Measurements from ENCODE around the gene PPP1R14D.
"Not testable (repeated sequence)": the region's sequence is repeated elsewhere in the genome, so short reads cannot be mapped to it uniquely, and the experiment has no call there.

The PPP1R14D gene, protein sequence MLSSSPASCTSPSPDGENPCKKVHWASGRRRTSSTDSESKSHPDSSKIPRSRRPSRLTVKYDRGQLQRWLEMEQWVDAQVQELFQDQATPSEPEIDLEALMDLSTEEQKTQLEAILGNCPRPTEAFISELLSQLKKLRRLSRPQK

DNA sequence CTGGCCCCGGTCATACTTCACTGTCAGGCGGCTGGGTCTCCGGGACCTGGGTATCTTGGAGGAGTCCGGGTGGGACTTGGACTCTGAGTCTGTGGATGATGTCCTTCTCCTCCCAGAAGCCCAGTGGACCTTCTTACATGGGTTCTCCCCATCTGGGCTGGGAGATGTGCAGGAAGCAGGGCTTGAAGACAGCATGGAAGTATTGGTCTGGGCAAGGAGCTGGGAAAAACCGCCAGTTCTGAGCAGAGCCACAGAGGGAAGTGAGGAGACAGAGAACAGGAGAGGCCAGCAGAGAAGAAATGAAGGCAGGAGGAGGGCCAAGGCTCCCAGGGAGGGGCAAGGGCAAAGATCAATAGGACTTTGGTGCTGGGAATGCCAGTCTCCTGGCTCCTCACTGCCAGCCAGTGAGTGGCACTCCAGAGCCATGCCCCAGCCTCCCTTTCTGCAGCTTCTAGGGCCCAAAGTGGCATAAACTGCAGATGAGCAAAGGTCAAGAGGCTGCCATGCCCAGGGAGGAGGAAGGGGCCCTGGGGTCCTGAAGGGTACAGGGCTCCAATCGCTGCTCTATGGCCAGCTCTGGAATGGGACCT, at the start of gene PPP1R14D:
Gene PPP1R14D, minus strand, starts transcription at position 262 of the 590 bp plus-strand sequence. Its CDS starts 67 bp downstream, at position 195.
- H3K4me3 ChIP-seq (ENCODE audit: low read depth, low read length), result no peak within 1 kb of the TSS

DNA sequence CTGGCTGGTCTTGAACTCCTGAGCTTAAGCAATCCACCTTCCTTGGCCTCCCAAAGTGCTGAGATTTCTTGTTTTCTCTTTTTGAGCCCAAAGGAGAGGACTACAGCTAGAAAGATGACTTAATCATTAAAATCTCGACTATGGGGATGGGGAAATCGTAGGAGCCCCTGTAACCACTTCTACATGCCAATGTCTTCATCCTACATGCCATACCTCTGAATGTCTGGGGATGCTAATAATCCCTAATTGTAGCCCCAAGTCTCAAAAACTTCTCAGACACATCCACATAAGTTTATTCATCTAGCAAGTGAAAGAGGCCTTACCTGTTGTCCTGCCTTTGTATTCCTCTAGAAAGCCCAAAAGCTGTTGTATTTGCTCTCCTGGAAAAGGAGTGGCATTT, 49.2 kb upstream of the PPP1R14D start:
- DNase-seq (ENCODE audit: low read depth), result no peak

More for the DNA sequence above, at the start of gene PPP1R14D:
- no peak for DNase-seq (ENCODE audit: low read depth)

DNA sequence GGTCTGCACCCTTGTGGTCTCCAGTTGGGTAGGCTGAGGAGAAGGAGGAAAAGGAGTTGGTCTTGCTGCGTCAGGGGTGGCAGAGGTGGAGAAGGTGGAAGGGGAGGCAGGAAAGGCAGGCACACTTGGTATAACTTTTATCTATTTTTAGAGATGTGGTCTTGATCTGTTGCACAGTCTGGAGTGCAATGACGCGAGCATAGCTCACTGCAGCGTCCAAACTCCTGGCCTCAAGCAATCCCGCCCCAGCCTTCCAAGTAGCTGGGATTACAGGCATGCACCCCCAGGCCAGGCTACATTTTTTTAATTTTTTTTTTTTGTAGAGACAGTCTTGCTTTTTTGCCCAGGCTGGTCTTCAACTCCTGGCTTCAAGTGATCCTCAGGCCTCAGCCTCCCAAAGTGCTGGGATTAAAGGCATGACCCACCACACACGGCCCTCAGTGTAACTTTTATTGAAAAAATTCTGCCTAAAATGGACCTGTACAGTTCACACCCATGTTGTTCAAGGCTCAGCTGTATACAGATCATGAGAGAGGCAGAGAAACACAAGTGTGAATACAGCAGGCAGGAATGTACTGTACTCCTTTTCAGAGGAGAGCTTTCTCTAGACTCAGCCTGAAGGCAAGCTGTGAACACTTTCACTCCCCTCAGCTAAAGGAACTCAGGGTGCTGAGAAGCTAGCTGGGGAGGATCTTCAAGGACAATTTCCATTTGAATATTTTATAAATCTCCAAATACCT, 47.7 kb upstream of the PPP1R14D start:
- no peak overlapping the region for H3K4me3 ChIP-seq (ENCODE audit: low read depth, low read length)
- DNase-seq (ENCODE audit: low read depth), result no peak

More for the DNA sequence above, 49.2 kb upstream of the PPP1R14D start:
- H3K4me3 ChIP-seq (ENCODE audit: low read depth, low read length), result no peak overlapping the region

DNA sequence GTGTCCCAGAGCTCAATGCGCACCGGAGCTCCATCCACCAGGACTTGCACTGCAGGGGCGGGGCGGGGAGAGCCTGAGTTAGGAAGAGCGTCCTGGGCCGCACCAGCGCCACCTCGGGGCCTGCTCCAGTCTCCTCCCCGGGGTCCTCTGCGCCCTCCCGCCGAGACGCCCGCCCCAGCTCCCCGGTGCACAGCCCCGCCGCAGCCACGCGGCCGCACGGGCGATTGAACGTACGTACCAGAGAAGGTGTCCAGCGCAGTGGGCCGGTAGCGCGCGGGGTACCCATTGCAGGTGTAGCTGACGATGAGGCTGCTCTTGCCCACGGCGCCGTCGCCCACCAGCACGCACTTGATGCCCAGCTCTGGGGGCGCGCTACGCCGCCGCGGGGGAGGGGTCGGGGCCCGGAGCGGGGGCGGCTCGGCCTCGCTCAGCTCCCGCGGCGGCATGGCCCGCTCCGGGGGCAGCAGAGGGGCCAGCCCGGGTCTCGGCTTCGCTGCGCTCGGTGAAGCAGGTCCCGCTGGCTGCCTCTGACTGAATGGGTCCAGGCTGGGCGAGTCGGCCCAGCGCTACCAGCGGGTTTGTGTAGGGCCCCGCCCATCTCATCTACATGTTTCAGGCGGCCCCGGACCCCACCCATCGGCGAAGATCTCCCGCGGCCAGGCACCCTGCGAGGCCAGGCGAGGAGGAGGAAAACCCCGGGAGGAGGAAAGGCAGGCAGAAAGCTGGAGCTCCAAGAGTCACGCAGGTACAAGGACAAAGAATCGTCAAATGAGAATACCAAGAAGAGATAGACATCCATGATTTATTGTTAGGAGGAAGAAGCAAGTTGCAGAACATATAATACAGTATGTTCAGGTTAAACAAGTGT, 45.4 kb upstream of the PPP1R14D start, which contains the start of gene RHOV:
Gene RHOV, minus strand, starts transcription at position 541 of the 868 bp plus-strand sequence. Its CDS starts 95 bp downstream, at position 446.
- H3K4me3 ChIP-seq (ENCODE audit: low read depth, low read length), result peak within 1 kb of the TSS; percentile 51
- DNase-seq (ENCODE audit: low read depth), result no peak

DNA sequence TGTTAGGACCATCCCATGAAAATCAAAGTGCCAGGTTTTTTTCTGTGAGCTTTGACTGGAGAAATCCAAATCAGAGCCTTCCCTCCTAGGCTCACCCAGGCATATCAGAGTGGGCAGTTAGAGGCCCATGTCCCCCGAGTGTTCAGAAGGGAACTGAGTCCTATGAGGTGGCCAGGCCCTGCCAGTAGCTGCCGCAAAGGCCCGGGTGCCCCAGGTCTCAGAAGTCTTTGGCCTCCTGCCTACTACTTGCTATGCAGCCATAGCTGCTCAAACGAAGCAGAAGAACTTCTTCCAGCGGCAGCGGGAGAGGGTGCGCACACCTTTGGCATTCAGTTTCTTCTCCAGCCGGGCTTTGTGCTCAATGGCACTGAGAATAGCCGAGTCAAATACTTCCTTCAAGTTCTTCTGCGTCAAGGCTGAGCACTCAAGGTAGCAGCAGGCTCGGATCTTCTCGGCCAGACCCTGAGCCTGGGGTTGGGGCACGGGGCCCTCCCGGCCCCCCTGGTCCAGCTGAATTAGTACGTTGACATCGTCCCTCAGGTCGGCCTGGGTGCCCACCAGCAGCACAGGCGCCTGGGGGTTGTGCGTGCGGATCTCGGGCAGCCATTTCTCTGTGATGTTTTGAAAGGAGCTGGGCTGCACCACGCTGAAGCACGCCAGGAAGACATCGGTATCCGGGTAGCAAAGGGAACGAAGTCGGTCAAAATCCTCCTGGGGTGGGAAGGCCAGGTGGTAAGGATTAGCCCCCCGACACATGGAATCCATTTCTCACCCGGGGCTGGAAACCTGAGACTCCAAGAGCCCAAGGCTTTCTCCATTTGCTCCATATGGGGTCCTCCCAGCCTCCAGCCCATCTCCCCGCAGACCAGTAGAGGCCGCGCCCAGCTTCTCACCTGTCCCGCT, 44.5 kb upstream of the PPP1R14D start:
- no peak for DNase-seq (ENCODE audit: low read depth)
- H3K4me3 ChIP-seq (ENCODE audit: low read depth, low read length), result peak overlapping the region; percentile 51

DNA sequence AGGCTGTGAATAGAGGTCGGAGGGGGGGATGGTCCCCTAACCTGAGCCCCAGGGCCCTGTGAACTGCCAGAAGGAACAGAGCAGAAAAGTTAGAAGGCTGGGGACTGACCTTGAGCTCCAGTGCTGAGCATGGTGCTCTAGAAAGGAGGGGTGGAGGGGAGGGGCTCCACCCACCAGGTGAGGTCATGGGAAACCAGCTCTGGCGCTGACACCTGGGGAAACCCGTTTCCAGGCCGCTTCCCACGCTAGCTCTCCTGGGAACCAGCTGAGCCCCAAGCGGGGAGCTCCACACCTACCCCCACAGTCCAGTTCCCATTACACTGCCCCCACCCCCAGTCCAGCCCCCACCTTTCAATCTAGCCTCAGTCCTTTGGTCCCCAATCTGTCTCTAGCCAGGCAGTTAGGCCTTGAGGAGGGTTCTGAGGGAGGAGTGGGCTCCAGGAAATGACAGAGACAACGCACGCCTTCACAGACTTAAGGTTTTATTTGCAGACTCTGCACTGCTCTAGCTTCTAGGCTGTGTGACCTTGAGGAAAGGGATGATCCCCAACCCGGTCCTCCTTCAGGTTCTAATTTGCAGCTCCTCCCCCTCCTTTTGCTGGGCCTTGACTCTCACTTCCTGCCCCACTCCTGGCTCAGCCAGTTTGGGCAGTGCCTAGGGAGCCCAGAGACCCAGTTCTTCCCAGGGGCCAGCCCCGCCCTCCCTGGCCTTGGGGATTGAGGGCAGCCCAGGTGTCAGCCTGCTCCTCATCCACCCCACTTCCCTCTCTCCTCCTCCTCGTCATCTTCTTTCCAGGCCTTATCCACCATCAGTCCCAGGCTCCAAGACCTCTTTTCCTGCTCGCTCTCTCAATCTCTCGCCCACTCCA, 43.5 kb upstream of the PPP1R14D start:
- no peak for DNase-seq (ENCODE audit: low read depth)

DNA sequence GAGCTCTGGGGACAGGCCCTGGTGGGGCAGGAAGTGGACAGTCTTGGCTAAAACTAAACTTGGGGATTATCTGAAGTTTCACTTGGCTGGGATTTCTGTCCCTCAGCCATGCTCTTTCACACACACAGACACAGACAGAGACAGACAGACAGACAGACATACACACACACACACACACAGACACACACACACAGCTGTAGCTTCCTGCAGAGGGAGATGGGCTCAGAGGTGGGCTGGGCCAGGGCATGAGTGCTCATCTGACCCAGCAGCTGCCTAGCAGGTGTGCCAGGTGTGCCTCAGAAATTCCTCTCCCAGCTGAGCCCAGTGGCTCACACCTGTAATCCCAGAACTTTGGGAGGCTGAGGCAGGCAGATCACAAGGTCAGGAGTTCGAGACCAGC, 42.2 kb upstream of the PPP1R14D start:
- DNase-seq (ENCODE audit: low read depth), result no peak
- no peak overlapping the region for H3K4me3 ChIP-seq (ENCODE audit: low read depth, low read length)

More for the DNA sequence above, 43.5 kb upstream of the PPP1R14D start:
- no peak overlapping the region for H3K4me3 ChIP-seq (ENCODE audit: low read depth, low read length)

DNA sequence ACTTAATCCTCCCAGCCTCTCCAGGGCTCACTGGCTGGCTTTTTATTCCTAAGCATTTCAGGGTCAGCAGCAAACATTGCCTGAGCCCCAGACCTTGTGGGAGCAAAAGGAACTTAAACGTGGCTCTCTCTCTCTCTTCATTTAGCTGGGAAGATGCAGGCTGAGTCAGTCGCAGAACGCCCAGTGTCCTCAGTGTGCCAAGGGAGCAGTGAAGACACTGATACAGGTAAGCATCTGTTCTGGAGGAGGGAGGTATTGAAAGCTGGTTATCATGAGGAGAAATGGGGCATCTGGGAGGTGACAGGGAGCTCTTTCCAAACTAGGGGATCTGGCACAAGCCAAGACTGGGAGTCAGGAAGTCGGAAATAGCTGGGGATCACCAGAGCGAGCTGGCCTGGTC, 41.2 kb upstream of the PPP1R14D start:
- no peak for DNase-seq (ENCODE audit: low read depth)
- no peak overlapping the region for H3K4me3 ChIP-seq (ENCODE audit: low read depth, low read length)

DNA sequence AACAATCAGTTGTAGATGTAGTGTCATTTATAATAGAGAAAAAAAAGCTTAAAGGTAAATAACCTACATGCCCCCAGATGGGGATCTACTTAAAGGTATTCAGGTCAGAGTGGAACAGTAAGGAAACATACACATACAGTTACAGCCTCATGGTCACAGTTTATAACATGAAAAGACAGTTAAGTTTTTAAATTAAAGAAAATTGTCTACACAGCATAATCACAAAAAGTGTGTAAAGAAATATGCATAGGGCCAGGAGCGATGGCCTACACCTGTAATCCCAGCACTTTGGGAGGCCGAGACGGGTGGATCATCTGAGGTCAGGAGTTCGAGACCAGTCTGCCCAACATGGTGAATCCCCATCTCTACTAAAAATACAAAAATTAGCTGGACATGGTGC, 38.7 kb upstream of the PPP1R14D start:
- no peak overlapping the region for H3K4me3 ChIP-seq (ENCODE audit: low read depth, low read length)
- DNase-seq (ENCODE audit: low read depth), result no peak

DNA sequence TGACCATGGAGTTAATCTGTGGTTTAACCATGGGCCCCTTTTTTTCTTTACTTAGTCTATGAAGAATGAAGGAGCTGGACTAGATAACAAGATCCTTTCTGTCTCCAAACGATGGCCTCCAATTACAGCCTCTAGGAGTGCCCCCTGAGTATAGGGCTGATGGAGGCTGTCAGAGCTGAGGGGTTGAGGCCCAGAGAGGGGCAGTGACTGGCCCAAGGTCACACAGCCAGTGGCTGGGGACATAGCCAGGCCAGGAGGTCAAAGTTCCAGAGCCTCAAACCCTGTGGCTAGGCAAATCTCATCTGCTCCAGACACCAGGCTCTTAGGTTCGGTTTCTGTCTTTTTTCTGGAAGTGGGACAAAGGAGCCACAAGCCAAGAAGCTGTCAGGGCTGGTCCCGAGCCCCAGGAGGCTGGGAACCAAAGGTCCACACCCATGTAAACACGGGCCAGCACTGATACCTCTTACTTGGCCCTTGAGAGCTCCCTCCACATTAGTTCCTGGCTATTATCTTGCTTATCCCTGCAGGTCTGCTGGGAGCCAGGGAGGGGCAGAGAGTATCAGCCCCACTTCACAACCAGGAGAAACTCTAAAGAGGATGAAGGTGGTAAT, 35.3 kb upstream of the PPP1R14D start:
- DNase-seq (ENCODE audit: low read depth), result no peak
- no peak overlapping the region for H3K4me3 ChIP-seq (ENCODE audit: low read depth, low read length)

DNA sequence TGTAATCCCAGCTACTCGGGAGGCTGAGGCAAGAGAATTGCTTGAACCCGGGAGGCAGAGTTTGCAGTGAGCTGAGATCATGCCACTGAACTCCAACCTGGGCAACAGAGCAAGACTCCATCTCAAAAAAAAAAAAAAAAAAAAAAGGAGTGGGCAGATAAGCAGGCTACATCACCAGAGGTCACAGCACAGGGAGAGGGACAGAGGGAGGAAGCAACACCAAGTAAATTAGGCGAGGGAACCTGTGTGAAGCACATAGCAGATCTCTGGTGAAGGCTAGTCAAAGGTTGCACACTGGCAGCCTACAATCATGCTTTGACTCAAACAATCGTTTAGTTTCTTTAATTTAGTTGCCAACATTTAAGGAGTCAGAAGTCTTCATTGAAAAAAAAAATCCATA, 32.6 kb upstream of the PPP1R14D start:
- DNase-seq (ENCODE audit: low read depth); H3K4me3 ChIP-seq (ENCODE audit: low read depth, low read length): not testable (repeated sequence)

DNA sequence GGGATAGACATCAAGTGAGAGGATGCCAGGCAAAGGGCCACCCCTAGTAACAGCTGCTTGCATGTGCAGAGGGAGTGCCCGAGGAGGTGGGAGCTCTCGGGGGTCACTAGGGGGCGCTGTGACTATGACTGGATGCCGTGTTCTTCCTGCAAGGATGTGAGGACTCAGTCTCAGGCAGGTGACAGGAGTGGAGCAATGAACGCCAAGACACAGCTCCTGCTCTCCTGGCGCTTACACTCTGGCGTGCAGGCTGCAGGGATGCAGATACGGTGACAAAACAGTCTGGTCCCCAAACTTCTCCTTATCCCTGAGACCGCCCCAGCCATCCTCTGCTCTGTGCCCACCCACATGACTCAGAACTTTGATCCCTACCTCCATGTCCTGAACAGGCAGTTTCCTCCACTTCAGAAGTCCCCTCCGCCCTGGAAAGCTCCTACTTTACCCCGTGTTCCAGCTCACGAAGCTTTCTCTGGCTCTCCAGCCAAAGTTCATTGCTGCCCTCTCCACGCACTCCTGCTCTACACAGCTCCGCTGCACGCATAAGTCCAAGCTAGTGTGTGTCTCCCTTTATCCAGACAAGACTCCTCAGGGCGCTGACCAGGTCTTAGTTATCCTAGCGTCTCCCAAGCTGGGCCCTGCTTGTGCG, 30.8 kb upstream of the PPP1R14D start:
- DNase-seq (ENCODE audit: low read depth), result no peak
- H3K4me3 ChIP-seq (ENCODE audit: low read depth, low read length), result no peak overlapping the region

DNA sequence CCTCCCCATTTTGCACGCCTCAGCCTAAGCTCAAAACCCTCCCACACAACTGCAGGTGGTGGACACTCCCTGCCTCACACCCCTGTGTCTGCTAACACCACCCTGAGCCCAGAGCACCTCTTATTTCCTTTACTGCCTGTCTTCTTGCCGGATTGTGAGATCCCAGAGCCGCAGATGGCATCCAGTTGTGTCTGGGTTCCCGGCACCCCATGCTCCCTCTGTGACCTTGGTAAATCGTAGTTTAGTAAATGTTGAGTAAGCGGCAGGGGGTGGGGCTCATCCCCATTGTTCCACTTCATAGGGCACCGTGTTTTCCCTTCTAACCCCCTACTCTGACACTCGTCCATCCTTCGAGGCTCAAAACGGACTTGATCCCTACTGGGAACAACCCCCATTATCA, 30.2 kb upstream of the PPP1R14D start:
- no peak overlapping the region for H3K4me3 ChIP-seq (ENCODE audit: low read depth, low read length)
- no peak for DNase-seq (ENCODE audit: low read depth)

DNA sequence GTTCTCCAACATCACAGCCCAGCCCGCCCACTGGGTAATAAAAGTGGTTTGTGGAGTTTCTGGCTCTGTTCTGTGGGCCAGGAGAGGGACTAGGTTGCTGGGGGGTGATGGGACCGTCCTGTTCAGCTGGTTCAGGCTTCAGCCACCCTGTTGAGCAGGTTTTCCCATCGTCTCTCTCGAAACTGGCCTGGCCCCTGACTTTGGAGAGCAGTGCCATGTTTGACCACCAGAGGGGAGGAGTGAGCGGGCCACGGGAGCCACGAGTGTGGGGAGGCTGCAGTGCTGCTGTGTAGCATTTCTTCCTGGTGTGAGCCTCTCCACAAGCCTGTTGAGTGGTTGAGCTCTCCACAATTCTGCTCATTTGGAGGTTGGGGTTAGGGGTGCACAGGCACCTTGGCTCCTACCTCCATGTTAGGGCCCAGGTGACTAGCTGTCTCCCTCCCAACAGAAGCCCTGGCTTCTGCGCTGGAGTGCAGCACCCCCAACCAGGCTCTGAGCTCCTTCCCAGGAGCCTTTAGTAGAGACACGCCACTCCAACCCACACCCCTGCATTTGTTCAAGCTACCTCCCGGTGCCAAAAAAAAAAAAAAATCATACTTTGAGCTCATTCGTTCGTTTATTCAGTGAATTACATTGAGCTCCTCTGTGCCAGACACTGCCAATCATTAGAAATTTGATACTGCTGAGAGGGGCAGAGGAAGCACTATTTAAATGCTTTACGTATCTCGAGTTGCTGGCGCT, 29.3 kb upstream of the PPP1R14D start:
- no peak for DNase-seq (ENCODE audit: low read depth)
- H3K4me3 ChIP-seq (ENCODE audit: low read depth, low read length), result no peak overlapping the region

DNA sequence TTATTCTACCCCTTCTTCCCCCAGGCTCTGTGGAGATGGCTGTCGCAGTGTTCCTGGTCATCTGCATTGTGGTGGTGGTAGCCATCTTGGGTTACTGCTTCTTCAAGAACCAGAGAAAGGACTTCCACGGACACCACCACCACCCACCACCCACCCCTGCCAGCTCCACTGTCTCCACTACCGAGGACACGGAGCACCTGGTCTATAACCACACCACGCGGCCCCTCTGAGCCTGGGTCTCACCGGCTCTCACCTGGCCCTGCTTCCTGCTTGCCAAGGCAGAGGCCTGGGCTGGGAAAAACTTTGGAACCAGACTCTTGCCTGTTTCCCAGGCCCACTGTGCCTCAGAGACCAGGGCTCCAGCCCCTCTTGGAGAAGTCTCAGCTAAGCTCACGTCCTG, 28.2 kb upstream of the PPP1R14D start:
- no peak overlapping the region for H3K4me3 ChIP-seq (ENCODE audit: low read depth, low read length)
- no peak for DNase-seq (ENCODE audit: low read depth)

DNA sequence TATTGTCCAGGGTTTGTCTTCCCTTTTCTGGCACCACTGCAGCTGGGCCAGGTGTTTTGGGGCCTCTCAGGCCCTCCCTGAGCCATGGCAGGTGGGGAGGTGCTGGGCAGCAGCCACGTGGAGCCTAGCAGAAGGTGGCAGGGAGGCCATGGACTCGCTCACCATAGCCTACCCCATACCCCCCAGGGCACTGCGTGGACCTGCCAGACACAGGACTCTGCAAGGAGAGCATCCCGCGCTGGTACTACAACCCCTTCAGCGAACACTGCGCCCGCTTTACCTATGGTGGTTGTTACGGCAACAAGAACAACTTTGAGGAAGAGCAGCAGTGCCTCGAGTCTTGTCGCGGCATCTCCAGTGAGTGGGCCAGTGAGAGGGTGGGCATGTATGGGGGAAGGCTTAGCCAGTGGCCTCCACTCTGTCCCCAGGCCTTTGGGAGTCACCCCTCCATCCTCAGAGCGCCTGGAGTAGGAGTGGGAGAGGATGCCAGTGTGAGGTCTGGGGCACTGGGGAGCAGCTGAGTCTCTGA, 27.3 kb upstream of the PPP1R14D start:
- DNase-seq (ENCODE audit: low read depth), result no peak
- H3K4me3 ChIP-seq (ENCODE audit: low read depth, low read length), result no peak overlapping the region
